GM21390 (cell line): ENCODE data around the gene TXNDC2.

Source experiments
- ATAC-seq: cut with Tn5 transposase; IDR thresholded peaks from one replicate; pipeline ENCODE4 v1.9.1; 2021; ENCODE audit not compliant: unreplicated experiment

The TXNDC2 gene

GRCh38 chr18:9859232-9859631 lies 26.5 kb upstream of the TXNDC2 start:
- no peak for ATAC-seq

- no peak for ATAC-seq
Observed at GRCh38 chr18:9860682-9861081, 25.1 kb upstream of the TXNDC2 start.

- ATAC-seq: peak; percentile 81
Observed at GRCh38 chr18:9861157-9861556, 24.6 kb upstream of the TXNDC2 start.

- peak; percentile 70 for ATAC-seq
Observed at GRCh38 chr18:9861933-9862332, 23.8 kb upstream of the TXNDC2 start.

GRCh38 chr18:9862686-9863085 lies 23.1 kb upstream of the TXNDC2 start:
- no peak for ATAC-seq

GRCh38 chr18:9863282-9863681 lies 22.5 kb upstream of the TXNDC2 start:
- no peak for ATAC-seq

GRCh38 chr18:9865764-9866490 lies 19.8 kb upstream of the TXNDC2 start:
- no peak for ATAC-seq

- ATAC-seq: no peak
Observed at GRCh38 chr18:9866627-9867026, 19.1 kb upstream of the TXNDC2 start.

- no peak for ATAC-seq
Observed at GRCh38 chr18:9867071-9867594, 18.6 kb upstream of the TXNDC2 start.

GRCh38 chr18:9868857-9869714 lies 16.7 kb upstream of the TXNDC2 start:
- no peak for ATAC-seq

GRCh38 chr18:9869715-9870430 lies 15.9 kb upstream of the TXNDC2 start:
- ATAC-seq: peak; percentile 86

GRCh38 chr18:9870431-9871008 lies 15.3 kb upstream of the TXNDC2 start:
- peak; percentile 6 for ATAC-seq

GRCh38 chr18:9871244-9871746 lies 14.5 kb upstream of the TXNDC2 start:
- no peak for ATAC-seq

- no peak for ATAC-seq
Observed at GRCh38 chr18:9872823-9873222, 12.9 kb upstream of the TXNDC2 start.

- no peak for ATAC-seq
Observed at GRCh38 chr18:9874728-9875127, 11.0 kb upstream of the TXNDC2 start.

- no peak for ATAC-seq
Observed at GRCh38 chr18:9876212-9876866, 9.4 kb upstream of the TXNDC2 start.

GRCh38 chr18:9876867-9877654 lies 8.7 kb upstream of the TXNDC2 start:
- no peak for ATAC-seq

GRCh38 chr18:9877655-9878014 lies 8.1 kb upstream of the TXNDC2 start:
- no peak for ATAC-seq

GRCh38 chr18:9878095-9878494 lies 7.7 kb upstream of the TXNDC2 start:
- ATAC-seq: no peak
